Spleen (tissue), 7 donors: ENCODE results near the gene ZNF30.

Experiments
- POLR2A ChIP-seq, 3 donors: fragments of 450-650 bp; IDR thresholded peaks; one replicate each; pipeline ENCODE4 v1.5.1; 2017; ENCODE audit warnings: antibody characterized with exemption in 3 of 3, mild to moderate bottlenecking in 1 of 3
- POLR2AphosphoS5 ChIP-seq, 3 donors: sonication (generic); formaldehyde crosslinking; IDR thresholded peaks; one replicate each; pipeline ENCODE4 v1.5.1; 2017; ENCODE audit warnings: antibody characterized with exemption in 3 of 3
- TF ChIP-seq, protein P1 (sequence below), 11 experiments: fragments of 200-600 bp in 7 of 11; fragments of 450-650 bp in 4 of 11; sonication (generic) in 4 of 11; IDR thresholded peaks in 8 of 11; conservative IDR thresholded peaks in 3 of 11; 1 replicate in 7 of 11; 2 replicates in 4 of 11; pipeline versions ENCODE4 v1.4.0 to v1.8.0; 2016 to 2021; ENCODE audit warnings: antibody characterized with exemption in 11 of 11, inconsistent platforms in 4 of 11, mild to moderate bottlenecking in 1 of 11
- donor health status: DM: no; HTN: no; CAD: no; lungs with moderate emphysema.
- donor health status: DM: no; HTN: no; CAD: no.
- donor health status: DM: no; HTN: no; CAD: no.

DNA sequence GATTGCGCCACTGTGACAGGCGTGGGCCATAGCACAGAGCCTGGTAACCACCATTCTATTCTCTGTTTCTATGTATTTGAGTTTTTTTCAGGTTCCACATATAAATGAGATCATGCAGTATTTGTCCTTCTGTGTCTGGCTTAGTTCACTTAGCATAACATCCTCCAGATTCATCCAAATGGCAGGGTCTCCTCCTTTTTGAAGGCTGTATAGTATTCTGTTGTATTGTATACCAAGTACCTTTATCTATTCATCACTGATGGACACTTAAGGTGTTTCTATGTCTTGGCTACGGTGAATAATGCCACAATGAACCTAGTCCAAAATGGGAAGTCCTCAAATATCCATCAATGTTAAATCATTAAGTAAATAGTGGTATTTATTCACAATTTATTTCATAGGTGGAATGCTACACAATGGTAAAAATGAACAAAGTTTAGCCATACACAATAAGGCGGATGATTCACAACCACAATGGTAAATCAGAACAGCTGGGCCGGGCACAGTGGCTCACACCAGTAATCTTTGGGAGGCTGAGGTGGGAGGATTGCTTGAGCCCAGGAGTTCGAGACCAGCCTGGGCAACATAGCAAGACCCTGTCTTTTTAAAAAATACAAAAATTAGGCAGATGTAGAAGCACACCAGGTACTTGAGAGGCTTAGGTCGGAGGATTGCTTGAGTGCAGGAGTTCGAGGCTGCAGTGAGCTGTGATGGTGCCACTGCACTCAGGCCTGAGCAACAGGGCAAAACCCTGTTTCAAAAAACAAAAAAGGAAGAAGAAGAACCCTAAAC, 65.0 kb downstream of the ZNF30 start:
- TF ChIP-seq POLR2A (IDR thresholded peaks at IDR 0.05) (no peak), POLR2AphosphoS5 (IDR thresholded peaks at IDR 0.05) (no peak)
- TF ChIP-seq, protein P1, sequence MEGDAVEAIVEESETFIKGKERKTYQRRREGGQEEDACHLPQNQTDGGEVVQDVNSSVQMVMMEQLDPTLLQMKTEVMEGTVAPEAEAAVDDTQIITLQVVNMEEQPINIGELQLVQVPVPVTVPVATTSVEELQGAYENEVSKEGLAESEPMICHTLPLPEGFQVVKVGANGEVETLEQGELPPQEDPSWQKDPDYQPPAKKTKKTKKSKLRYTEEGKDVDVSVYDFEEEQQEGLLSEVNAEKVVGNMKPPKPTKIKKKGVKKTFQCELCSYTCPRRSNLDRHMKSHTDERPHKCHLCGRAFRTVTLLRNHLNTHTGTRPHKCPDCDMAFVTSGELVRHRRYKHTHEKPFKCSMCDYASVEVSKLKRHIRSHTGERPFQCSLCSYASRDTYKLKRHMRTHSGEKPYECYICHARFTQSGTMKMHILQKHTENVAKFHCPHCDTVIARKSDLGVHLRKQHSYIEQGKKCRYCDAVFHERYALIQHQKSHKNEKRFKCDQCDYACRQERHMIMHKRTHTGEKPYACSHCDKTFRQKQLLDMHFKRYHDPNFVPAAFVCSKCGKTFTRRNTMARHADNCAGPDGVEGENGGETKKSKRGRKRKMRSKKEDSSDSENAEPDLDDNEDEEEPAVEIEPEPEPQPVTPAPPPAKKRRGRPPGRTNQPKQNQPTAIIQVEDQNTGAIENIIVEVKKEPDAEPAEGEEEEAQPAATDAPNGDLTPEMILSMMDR (IDR thresholded peaks at IDR 0.05 in 8 of 11, conservative IDR thresholded peaks at IDR 0.05 in 3 of 11), result no peak
